Kidney glomerular epithelial cell (primary cell): ENCODE measurements around the gene CCDC6.
"Not testable (repeated sequence)": the region's sequence is repeated elsewhere in the genome, so short reads cannot be mapped to it uniquely, and the experiment has no call there.

ENCODE experiments used
- DNase-seq: peaks from one replicate; lab custom pipeline; 2025; lab: John Stamatoyannopoulos, UW

Gene CCDC6

DNA sequence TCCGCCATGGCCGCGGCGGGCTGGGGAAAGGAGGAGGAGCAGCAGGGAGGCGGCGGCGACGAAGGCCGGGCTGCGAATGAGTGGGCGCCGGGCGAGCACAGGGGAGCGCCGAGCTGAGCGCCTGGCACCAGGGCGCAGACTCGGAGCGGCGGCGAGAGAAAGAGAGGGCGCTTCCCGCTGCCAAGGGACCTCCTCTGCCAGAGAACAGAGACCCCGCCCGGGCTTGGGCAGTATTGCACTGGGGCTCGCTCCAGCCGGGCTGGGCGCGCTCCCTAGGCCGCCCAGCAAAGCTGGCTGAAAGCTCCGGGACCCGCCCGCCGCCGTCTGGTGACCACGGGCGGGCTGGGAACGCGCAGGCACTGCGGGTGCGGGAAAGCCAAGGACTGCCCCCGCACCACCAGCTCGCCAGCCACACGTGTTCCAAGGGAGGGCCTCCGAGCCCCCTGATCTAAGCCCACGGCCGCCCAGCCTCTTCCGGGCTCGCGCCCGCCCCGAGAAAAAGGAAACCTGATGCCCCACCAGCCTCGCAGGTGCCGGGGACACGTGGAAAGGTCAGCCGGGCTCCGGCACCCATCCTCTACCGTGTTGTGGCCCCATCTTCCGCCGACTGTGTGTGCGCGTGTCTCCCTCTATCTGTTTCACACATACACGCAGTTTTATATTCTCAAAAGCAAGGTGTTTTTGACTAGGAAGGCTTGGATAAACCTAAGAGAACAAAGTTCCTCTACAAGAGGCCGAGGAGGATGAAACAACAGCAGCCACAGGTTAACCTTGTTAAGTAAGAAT, at the start of gene CCDC6:
Gene CCDC6, minus strand, starts transcription at position 140 of the 786 bp plus-strand sequence. Its CDS starts 132 bp downstream, at position 8.
- DNase-seq = peak; percentile 87

DNA sequence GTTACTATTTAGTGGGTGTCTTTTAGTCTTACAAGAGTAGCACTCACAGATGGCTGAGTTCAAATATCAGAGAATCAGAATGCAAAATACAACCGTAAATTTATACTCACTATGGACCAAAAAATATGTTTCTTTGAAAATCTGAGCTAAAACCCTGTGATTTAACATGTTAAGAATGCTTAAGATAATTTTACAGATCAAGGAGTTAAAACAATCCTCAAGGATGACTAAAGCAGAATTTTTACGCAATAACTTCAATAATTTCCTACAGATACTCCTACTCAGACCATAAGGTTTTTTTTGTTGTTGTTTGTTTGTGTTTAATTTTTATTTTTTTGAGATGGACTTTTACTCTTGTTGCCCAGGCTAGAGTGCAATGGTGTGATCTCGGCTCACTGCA, 47.9 kb upstream of the CCDC6 start:
- peak; percentile 26 for DNase-seq

DNA sequence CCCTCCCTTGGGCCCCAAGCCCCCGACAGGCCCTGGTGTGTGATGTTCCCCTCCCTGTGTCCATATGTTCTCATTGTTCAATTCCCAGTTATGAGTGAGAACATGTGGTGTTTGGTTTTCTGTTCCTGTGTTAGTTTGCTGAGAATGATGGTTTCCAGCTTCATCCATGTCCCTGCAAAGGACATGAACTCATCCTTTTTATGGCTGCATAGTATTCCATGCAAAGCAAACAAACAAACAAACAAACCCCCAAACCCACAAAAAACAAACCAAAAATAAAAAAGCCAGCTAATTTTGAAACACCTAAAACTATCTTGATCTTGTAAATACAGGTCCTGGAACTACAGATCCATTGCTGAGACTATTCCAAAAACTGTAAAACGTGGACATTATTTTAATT, 47.4 kb upstream of the CCDC6 start:
- not testable (repeated sequence) for DNase-seq

DNA sequence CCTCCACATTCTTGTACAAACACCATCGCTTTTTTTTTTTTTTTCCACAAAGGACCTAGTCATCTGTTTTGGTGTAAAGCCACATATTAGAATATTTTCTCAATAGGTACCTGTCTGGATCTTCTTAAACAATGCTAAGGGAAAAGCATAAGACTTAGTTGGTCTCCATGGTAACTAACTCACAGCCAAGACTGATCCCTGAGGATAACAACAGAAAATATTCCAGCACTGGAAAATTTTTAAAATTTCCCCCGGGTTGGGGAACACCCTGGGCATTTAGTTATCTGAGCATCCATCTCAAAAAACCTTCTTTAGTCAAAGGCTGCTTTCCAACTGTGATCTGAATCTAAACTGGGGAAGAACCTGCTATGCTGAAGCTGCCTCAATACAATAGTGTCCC, 43.7 kb upstream of the CCDC6 start:
- no peak for DNase-seq

DNA sequence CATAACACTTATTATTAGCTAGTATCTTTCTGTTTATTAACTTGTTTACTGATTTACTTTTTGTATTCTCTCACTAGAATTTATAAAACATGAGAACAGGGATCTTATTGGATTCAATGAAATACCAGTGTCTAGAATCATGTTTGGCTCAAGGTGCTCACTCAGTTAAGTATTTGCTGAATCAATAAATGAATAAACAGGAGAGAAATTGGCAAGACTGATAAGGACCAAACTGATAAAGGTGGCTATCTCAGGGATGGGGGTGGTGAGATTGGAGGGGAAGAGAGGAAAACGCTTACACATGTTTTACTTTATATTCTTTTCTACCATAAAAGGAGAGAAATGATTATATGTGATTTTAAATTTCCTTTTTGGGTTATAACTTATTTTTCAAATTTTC, 43.3 kb upstream of the CCDC6 start:
- no peak for DNase-seq

DNA sequence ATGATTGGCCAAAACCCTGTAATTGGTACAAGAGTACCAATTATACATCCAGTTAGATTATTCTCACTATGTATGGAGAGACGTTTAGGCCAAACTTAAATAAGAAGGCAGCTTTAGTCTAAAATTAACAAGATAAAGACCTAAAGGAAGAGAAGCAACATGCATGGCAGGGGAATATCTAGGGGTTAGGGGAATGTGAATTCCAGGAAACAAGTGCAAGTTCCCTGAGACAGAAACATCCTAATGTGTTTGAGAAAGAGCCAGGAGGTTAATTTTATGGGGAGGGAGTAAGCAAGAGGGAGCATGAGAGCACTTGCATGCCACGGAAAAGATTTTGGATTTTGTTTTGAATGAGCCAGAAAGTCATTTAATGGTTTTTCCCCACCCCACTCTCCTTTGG, 39.6 kb upstream of the CCDC6 start:
- no peak for DNase-seq

DNA sequence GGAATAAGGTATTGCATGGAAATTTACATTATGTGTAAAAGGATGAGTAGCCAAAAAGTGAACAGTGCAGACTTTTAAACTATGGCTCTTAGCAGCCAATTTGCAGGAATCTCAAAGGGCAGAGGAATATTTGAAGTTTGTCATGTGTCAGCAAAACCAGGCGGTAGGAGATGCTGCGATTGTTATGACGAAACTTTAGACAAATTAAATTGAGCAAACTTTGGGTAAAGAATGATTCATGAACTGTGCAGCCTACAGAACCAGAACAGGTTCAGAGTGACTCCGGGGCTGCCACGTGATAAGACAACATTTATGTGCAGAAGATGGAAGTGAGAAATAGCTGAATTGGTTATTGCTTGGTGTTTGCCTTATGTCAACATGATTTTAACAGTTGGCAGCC, 39.2 kb upstream of the CCDC6 start:
- no peak for DNase-seq

DNA sequence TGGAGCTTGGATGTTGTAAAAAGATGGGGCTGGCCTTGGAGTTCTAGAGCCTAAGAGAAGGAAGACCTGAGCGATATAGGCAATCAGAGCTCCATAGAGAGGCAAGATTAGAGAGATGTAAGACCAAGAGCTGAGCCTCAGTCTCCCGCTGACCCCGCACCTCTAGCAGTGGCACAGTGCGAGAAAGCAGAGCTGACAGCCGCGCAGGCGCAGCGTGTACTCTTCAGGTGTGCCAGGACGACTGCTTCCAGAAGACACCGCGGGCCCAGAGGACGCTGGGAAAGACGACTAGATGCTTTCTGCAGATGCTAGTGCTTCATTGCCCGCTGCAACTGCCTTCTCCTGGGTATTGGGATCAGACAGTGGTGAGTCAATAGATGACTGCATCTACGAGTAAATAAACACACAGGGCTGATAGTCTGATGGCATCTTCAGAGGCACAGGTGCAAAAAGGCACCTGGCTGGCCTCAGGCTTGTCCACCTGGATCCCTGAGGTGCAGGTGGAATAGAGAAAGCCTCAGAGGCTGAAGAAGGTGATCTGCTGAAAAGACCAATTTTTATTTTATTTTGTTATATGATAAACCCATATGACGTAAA, 38.1 kb upstream of the CCDC6 start:
- no peak for DNase-seq

DNA sequence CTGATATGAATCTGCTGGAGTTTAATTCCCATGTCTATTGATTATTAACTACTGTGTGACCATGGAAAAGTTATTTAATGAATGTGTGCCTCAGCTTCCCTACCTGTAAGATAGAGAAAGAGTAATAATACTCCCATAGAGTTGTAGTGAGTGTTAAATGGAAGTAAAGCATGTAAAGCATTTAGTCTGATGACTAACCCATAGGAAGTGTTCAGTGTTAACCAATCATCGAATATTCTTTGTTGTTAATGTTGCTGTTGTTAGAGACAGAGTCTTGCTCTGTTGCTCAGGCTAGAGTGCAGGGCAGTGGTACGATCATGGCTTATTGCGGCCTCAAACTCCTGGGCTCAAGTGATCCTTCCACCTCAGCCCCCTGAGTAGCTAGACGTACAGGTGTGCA, 36.2 kb upstream of the CCDC6 start:
- DNase-seq = no peak

DNA sequence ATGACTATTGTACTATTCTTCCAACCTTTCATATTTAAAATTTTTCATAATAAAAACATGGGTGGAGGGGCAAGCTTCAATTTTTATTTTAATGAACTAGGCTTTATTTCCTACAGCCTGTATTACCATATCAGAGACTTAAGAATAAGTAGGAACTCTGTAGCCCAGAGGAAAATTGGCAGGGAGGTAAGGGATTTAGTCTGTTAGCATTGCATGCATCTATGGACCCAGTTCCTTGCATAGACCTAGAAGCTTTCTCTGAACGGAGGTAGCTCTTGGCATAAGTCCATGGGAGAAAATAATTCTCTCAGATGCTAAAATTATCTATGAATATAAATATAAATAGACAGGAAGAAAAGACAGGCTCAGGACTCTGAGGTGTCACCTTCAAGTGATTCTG, 31.4 kb upstream of the CCDC6 start:
- no peak for DNase-seq

DNA sequence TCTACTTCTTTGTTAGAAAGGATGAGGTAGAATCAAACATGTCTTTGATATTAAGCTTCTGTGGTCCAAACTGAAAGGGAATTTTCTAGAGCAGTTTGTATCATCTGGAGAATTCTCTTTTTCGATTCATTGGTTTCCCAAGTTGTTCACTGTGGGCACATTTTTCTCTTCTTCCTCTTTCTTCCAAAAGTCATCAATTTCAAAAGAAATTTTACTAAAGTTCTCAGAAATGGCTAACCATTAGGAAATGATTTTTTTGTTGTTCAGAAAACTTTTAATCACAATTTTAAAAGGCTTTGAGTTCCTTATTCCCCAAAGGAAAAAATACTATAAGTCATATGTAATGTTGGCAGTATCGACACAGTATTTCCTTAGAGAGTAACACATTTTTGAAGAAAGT, 28.3 kb upstream of the CCDC6 start:
- DNase-seq = no peak

DNA sequence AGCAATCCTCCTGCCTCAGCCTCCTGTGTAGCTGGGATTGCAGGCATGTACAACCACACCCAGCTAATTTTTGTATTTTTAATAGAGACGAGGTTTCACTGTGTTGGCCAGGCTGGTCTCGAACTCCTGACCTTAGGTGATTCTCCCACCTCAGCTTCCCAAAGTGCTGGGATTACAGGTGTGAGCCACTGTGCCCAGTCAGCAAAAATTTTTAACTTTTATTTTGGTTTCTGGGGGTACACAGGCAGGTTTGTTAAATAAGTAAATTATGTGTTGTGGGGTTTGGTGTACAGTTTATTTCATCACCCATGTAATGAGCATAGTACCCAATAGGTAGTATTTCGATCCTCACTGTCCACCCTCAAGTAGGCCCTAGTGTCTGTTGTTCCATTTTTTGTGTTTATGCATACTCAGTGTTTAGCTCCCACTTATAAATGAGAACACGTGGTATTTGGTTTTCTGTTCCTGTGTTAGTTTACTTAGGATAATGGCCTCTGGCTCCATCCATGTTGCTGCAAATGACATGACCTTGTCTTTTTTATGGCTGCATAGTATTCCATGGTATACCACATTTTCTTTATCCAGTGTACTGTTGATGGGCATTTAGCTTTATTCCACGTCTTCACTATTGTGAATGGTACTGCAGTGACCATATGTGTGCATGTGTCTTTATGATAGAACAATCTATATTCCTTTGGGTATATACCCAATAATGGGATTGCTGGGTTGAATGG, 24.6 kb upstream of the CCDC6 start:
- not testable (repeated sequence) for DNase-seq

DNA sequence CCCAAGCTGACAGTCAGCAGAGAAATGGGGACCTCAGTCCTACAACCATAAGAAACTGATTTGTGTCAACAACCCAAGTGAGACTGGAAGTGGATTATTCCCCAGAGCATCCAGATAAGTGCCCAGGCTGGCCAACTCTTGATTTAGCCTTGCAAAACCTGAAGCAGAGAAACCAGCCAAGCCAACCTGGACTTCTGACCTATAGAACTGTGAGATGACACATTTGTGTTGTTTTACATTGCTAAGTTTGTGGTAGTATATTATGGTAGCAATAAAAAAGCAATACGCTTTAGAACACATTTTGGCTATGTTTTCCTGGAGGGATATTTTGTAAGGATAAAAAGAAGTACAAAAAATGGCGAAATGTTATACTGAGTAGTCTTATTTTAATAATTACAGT, 19.7 kb upstream of the CCDC6 start:
- DNase-seq = no peak

DNA sequence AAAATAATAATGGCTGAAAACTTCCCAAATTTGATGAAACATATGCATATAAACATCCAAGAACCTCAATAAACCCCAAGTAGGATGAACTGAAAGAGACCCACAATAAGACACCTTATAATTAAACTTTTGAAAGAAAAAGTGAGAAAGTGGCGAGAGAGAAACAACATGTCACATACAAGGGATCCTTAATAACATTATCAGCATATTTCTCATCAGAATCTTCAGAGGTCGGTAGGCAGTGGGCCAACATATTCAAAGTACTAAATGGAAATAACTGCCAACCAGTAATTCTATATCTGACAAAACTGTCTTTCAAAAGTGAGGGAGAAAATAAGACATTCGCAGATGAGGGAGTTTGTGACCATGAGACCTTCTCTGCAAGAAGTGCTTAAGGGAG, 16.6 kb upstream of the CCDC6 start:
- DNase-seq = no peak

DNA sequence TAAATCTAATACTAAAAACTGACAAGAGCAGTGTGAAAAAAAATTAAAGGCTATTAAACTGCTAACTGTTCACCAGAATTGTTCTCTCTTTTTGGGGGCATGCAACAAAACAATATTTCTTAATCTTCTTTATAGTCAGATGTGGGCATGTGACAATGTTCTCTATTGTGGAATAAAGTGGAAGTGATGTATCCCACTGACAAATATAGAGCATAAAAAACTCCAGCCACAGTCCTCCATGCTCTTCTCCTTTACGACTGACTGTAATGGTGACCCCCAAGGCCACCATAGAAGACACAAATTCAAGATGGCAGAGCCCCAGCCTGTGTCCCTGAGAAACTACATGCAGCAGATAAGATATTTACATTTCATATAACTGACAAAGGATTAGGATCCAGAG, 11.6 kb upstream of the CCDC6 start:
- no peak for DNase-seq

DNA sequence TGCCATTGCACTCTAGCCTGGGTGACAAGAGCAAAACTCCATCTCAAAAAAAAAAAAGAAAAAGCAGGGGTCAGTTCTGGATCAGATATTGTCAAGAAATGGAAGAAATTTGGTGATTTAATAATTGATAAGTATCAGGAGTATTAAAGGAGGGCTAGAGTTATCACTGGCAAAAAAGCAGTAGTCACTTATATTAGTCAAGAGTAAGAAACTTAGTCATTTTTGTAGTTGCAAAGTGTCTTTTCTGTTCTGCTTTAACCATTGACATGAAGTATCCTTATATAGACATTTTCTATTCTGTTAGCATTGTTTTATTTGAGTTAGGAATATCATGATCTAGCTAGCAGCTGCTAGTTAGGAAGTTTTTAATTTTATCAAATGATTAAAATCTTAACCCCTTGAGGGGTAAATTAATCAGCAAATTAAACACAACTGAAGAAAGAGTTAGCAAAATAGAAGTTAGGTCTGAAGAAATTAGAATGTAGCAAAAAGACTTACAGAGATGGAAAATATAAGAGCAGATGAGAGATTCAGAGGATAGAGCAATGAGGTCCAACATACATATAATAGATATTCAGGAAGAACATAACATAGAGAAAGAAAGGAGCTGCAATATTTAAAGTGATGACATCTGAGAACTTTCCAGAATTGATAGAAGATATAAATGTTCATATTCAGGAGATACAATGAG, 7.3 kb upstream of the CCDC6 start:
- no peak for DNase-seq

DNA sequence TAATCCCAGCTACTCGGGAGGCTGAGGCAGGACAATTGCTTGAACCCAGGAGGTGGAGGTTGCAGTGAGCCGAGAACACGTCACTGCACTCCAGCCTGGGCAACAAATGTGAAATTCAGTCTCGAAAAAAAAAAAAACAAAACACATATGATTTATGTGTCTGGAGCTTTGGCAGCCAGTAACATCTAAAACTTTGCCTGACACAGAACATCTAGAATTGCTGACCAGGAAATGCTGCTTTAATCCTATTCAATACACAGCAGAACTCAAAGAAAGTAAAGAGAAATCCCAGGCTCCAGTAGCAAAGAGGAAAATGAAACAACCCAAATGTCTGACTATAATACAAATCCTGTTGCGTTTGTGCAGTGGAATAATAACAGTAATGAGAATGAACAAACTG, 4.5 kb upstream of the CCDC6 start:
- no peak for DNase-seq

DNA sequence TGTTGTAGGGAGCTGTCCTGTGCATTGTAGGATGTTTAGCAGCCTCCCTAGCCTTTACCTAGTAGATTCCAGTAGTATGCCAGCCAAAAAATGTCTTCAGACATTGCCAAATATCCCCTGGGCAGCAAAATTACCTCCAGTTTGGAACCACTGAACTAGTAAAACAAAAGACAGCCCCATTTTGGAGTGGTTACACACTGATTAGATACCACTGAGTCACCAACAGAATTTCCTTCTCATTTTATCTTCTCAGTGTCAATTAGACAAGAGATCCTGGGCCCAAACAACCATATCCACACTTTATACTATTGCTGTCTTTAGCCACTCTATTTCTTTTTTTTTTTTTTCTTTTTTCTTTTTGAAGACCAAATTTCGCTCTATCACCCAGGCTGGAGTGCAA, 3.5 kb upstream of the CCDC6 start:
- DNase-seq = no peak

DNA sequence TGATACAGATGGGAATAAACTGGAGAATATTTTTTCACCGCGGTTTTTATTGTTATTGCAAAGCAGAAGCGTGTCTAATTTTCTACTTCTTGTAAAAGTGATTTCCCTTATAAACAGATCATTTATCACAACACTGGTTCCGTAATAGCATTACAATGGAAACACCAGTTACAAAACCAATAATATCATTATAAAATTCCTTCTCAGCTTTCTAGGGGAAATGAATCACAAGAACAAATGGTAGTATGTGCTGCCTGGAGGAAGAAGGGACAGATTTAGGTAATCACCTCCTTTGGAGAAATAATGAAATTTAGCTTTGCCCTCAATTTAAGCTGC, 2.4 kb upstream of the CCDC6 start:
- DNase-seq = no peak

DNA sequence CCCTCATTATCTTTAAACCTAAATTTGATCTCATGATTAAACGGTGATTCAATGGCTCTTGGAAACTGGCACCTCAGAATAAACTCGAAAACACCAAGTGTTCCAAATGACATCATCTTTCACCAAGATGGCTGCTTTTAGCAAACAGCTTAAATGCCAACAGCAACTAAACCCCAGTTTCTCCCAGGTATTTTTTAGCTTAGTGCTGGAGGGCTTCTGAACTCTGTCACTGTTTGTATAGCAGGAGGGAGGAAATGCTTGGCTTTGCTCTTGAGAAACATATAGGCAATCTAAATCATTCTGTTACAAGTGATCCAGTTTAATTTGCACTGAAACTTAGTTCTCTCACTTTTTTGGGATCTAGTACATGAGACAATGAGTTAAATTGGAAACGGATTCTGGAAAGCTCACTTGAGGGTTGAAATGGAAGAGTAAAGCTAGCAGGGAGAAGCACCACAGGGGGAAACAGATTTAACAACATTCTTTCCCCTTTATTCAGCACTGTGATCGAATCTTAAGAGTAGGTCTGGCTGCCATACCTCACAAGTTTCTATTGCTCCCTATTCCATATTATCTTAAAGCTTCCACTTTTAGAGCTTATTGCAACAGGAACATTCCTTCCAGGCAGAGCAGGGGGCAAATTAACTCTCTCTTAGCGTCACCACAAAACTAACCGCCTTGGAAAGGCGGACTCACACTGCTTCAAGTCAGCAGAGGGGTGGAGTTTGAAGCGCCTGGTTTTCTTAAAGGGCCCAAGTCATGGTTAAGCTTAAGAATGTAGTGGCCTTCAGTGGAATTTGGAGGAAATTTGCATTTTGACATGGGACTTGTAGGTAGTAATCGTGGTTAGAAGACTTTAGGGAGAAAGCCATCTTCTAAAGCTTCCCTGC, 1.8 kb upstream of the CCDC6 start:
- DNase-seq = peak; percentile 64

DNA sequence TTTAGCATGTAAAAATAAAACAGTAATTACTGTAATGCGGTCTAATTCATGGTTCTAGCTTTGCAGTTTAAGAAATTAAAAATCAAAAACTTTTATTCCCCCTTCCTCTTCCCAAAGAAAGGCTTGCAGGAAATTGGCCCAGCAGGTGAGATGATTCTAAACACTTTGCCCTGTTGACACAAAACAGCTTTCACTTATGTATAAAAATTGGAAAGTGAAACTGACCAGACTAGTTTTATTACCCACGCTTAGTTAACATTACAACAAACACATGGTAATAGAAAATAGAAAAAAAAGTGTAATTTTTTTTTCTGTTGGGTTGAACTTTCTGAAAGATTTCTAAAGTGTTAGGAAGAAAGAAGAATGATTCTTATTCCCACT, 1.2 kb upstream of the CCDC6 start:
- no peak for DNase-seq
